AG10803 (cell line): ENCODE data around the gene MPP3.

Experiments used
- DNase-seq: peaks from one replicate; pipeline ENCODE4 v3.0.0; 2010; ENCODE audit warnings: low read depth
- H3K4me3 ChIP-seq: 2 replicates; pipeline ENCODE4 v1.5.1; 2011; ENCODE audit warnings: mild to moderate bottlenecking, low read length, control low read depth
- CTCF ChIP-seq: conservative IDR thresholded peaks from 2 replicates; pipeline ENCODE4 v1.5.1; 2011; ENCODE audit warnings: mild to moderate bottlenecking, low read length, control low read depth, inconsistent platforms

Gene MPP3

GRCh38 chr17:43813386-43813785 is 19.6 kb downstream of the MPP3 start:
- TF ChIP-seq CTCF: no peak
- no peak overlapping the region for H3K4me3 ChIP-seq
- no peak for DNase-seq

GRCh38 chr17:43812396-43813265 is 20.3 kb downstream of the MPP3 start:
- DNase-seq: no peak
- TF ChIP-seq CTCF: no peak

GRCh38 chr17:43810823-43811222 is 22.1 kb downstream of the MPP3 start:
- H3K4me3 ChIP-seq: no peak overlapping the region
- TF ChIP-seq CTCF: no peak
- DNase-seq: no peak

More at GRCh38 chr17:43812396-43813265, 20.3 kb downstream of the MPP3 start:
- H3K4me3 ChIP-seq: no peak overlapping the region

- no peak overlapping the region for H3K4me3 ChIP-seq
- TF ChIP-seq CTCF: no peak
- no peak for DNase-seq
Observed at GRCh38 chr17:43810226-43810715, 22.7 kb downstream of the MPP3 start.

- no peak overlapping the region for H3K4me3 ChIP-seq
- DNase-seq: no peak
- no peak for TF ChIP-seq CTCF
Observed at GRCh38 chr17:43809121-43809520, 23.8 kb downstream of the MPP3 start.

GRCh38 chr17:43808076-43808475 is 24.9 kb downstream of the MPP3 start:
- H3K4me3 ChIP-seq: no peak overlapping the region
- TF ChIP-seq CTCF: no peak
- no peak for DNase-seq

- no peak for DNase-seq
- H3K4me3 ChIP-seq: no peak overlapping the region
- no peak for TF ChIP-seq CTCF
Observed at GRCh38 chr17:43805117-43805516, 27.8 kb downstream of the MPP3 start.
